IPS-18a (cell line): ENCODE results near the gene AVL9.

Experiments used
- H3K27ac ChIP-seq: one replicate; pipeline ENCODE4 v1.5.1; 2013; ENCODE audit warnings: low read length
- H3K27me3 ChIP-seq: one replicate; pipeline ENCODE4 v1.6.1; 2013; ENCODE audit warnings: mild to moderate bottlenecking, low read length; ENCODE audit not compliant: control insufficient read depth, insufficient read depth
- H3K36me3 ChIP-seq: one replicate; pipeline ENCODE4 v1.6.1; 2013; ENCODE audit warnings: low read depth, low read length; ENCODE audit not compliant: control insufficient read depth
- H3K4me1 ChIP-seq: one replicate; pipeline ENCODE4 v1.6.1; 2013; ENCODE audit warnings: low read depth, low read length; ENCODE audit not compliant: control insufficient read depth
- H3K4me3 ChIP-seq: one replicate; pipeline ENCODE4 v1.5.1; 2013; ENCODE audit warnings: low read length
- H3K9ac ChIP-seq: one replicate; pipeline ENCODE4 v1.6.1; 2013; ENCODE audit warnings: mild to moderate bottlenecking, low read length, moderate library complexity
- H3K9me3 ChIP-seq: one replicate; pipeline ENCODE4 v1.6.1; 2013; ENCODE audit warnings: low read depth, low read length; ENCODE audit not compliant: control insufficient read depth

AVL9 gene

DNA sequence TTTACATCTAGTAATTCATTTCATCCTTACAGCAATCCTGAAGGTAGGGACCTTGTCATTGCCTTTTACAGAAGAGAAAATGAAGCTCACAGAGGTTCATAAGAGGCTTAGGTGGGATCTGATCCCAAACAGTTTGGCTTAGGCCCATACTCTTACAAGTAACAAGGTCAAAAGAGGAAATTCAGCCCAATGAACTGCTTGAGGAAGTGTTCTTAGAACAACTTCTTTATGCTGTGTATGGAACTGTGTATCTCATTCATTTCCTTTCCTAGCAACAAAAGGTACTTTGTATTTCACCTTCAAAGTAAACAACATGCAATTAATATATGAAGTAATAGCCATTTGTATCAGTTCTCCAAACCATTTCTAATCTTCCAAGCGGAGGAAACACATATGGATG is 79.3 kb downstream of the AVL9 start:
- no peak overlapping the region for H3K27ac ChIP-seq
- no peaks in the 10 kb centered on the region for H3K9me3 ChIP-seq
- no peaks in the 10 kb centered on the region for H3K27me3 ChIP-seq
- no peak overlapping the region for H3K9ac ChIP-seq
- peaks cover 57% of the 10 kb centered on the region for H3K36me3 ChIP-seq
- no peaks in the 10 kb centered on the region for H3K4me1 ChIP-seq
- H3K4me3 ChIP-seq = no peak overlapping the region

DNA sequence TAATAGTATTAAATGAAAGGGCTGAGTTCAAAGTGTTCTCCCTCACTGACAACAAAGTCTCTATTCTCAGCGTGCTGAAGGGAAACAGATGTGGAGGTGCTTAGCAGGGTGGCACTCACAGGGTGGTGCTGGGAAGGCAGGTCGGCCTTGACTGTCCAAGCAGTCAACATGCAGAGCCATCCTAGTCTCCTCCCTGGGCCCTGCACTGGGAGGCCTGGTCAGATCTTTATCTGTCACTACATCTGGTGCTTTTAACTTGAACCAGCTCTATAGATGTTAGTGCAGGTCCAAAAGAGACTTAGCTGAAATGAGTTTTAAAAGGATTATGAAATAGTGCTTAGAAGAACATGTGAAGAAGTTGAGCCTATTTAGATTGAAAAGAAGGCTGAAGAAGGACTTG is 82.1 kb downstream of the AVL9 start:
- Histone ChIP-seq H3K4me3 (no peak overlapping the region), H3K36me3 (peaks cover 77% of the 10 kb centered on the region), H3K9me3 (no peaks in the 10 kb centered on the region), H3K27ac (no peak overlapping the region), H3K27me3 (no peaks in the 10 kb centered on the region), H3K9ac (no peak overlapping the region), H3K4me1 (no peaks in the 10 kb centered on the region)

DNA sequence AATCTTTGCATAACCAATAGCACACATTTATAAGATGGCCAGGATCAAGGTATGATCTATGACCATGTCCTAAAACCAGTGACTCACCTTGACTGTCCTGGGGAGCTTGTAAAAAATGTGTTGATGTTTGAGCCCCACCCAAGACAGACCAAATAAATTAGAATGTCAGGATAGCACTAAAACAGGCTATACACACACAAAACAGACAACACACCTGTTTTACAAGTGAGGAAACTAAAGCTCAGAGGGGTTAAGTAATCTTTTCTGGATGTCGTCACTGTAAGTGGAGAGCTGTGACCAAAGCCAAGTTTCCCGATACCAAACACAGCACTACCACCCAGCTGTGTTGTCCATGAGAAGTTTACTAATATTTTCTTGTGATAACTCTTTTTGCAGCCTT is 84.5 kb downstream of the AVL9 start:
- no peak overlapping the region for H3K27ac ChIP-seq
- no peaks in the 10 kb centered on the region for H3K4me1 ChIP-seq
- peaks cover 75% of the 10 kb centered on the region for H3K36me3 ChIP-seq
- no peak overlapping the region for H3K9ac ChIP-seq
- no peaks in the 10 kb centered on the region for H3K9me3 ChIP-seq
- H3K4me3 ChIP-seq = no peak overlapping the region
- no peaks in the 10 kb centered on the region for H3K27me3 ChIP-seq

DNA sequence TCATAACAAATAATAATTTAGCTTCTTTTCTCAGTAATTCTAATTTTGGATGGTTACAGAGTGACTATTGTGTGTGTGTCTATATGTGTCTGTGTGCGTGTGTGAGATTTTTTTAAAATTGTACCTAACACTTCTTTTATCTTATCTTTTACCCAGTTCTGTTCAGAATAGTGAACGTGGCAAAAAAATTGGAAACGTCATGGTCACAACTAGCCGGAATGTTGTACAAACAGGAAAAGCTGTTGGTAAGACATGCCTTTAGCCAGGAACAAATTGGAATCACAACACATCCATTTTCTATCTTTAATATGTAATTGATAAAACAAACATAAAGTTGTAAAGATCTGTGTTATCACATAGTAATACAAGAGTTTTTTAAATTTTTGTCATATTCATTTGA is 85.4 kb downstream of the AVL9 start:
- H3K4me1 ChIP-seq = no peaks in the 10 kb centered on the region
- H3K4me3 ChIP-seq = no peak overlapping the region
- H3K27me3 ChIP-seq = no peaks in the 10 kb centered on the region
- peaks cover 77% of the 10 kb centered on the region for H3K36me3 ChIP-seq
- H3K9me3 ChIP-seq = no peaks in the 10 kb centered on the region
- no peak overlapping the region for H3K27ac ChIP-seq
- no peak overlapping the region for H3K9ac ChIP-seq

DNA sequence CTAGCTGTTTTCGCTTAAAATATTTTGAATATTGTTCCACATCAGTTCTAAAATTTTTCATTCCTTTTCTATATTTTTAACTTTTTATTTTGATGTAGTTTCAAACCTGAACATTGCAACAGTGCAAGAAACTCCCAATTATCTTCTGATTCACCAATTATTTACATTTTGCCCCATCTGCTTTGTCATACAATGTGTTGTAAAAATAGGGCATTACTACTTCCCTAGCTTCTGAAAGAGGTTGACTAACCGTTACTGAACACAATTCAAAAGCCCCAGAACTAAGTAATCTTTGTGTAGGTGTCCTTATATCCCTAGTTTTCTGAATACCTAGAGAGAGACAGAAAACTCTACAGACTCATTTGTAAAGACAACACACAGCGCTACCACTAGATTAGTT is 86.7 kb downstream of the AVL9 start:
- Histone ChIP-seq H3K4me3 (no peak overlapping the region), H3K9ac (no peak overlapping the region), H3K27ac (no peak overlapping the region), H3K36me3 (peaks cover 68% of the 10 kb centered on the region), H3K4me1 (peaks cover 7% of the 10 kb centered on the region), H3K9me3 (no peaks in the 10 kb centered on the region), H3K27me3 (no peaks in the 10 kb centered on the region)

DNA sequence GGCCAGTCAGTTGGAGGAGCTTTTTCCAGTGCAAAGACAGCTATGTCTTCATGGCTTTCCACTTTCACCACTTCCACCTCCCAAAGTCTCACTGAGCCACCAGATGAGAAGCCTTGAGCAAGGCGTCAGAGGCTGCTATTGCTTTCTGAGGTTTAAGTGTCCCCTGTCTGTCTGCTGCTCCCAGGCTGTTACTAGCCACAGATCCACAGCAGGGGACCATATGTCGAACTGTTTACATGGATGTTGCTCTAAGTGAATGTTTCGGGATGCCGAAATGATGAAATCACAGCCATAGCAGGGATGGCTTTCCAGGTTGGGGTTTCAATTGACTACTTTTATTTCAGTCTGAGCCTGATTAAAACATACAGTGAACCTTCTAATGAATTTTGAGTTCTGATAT is 88.5 kb downstream of the AVL9 start:
- Histone ChIP-seq H3K9me3 (no peaks in the 10 kb centered on the region), H3K9ac (no peak overlapping the region), H3K27ac (no peak overlapping the region), H3K27me3 (no peaks in the 10 kb centered on the region), H3K4me3 (no peak overlapping the region), H3K4me1 (peaks cover 14% of the 10 kb centered on the region), H3K36me3 (peaks cover 56% of the 10 kb centered on the region)

DNA sequence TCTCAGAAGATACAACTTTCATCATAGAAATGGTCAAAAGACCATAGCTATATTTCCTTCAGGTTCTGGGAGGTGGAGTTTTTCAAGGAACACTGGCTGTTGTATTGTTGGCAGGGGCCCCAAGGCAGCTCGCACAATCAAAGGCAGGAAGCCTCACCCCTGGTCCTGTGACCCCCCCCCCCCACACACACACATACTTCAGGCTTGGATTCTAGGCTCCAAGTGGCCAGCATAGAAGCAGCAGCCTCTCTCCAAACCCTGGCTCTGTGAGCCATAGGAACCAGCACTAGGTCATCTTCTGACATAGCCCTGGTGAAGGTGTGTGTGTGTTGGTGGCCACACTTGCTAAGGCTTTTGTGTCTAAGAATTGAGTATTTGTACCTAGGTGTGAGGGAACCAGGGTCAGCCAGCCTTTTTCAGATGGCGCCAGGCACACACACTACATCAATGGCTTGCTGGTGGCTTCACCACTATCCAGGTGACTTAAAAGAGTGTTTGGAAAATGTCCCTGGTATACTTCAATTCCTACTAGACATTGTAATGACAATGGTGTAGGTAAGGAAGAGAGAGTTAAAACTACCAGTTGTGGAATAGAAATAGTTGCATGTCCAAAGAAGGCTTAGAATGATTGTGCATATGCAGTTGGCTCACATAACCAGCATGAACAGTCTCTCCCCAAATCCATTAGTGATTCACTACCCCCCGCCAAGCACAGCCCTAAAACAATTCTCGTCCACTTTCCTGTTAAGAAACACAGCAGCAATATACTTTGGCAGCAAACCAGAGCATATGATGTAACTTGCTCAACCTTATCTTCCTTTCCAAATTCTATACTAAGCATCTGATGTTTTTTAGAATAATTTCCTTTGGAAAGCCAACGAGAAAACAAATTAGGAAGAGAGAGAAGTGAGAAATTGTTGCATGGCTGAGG is 91.3 kb downstream of the AVL9 start:
- Histone ChIP-seq H3K9me3 (no peaks in the 10 kb centered on the region), H3K9ac (no peak overlapping the region), H3K36me3 (peaks cover 37% of the 10 kb centered on the region), H3K4me1 (peaks cover 14% of the 10 kb centered on the region), H3K27me3 (no peaks in the 10 kb centered on the region), H3K27ac (no peak overlapping the region), H3K4me3 (no peak overlapping the region)

DNA sequence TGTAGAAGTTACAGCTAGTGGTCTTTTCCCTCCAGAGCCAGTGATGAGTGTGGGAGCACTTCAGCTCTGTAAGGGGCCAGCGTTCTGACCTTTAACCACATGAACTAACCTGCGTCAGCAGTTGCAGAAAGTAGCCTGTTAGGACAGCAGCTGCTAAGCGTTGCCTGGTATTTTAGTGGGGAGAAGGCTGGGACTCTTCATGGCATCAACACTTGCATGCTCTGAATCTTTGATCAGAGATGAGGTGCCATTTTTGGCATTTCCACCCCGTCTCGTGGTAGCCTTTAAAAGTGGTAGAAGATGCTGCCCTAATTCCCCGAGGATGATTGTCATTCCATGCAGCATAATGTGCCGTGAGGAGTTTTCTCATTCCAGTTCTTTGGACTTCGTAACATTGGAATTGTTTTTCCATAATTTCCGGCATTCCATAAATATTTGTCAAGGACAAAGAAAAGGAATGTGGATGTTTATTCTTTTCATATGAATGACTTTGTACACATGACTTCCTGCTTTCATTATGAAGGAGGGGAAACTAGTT is 92.2 kb downstream of the AVL9 start:
- peak overlapping the region; percentile 4 for H3K27ac ChIP-seq
- H3K9ac ChIP-seq = no peak overlapping the region
- no peaks in the 10 kb centered on the region for H3K9me3 ChIP-seq
- H3K4me1 ChIP-seq = peaks cover 14% of the 10 kb centered on the region
- H3K36me3 ChIP-seq = peaks cover 29% of the 10 kb centered on the region
- no peak overlapping the region for H3K4me3 ChIP-seq
- no peaks in the 10 kb centered on the region for H3K27me3 ChIP-seq

DNA sequence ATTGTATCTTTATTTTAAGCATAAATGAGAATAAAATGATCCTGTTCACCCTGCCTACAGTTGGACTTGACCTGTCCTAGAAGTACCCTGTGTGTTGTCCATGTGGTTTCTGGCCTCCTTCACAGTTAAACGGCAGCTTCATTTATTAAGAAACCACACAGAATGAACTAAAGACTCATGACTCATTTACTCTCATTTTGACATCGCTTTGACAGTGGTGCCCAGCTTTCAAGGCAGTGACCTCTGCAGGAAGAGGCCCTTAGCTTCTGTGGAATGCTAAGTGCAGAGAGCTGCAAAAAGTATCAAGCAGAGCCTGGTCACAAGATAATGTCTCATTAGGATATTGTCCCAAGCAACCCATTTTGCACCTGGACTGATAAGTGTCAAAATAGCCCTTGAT is 93.4 kb downstream of the AVL9 start:
- no peak overlapping the region for H3K9ac ChIP-seq
- H3K27ac ChIP-seq = no peak overlapping the region
- H3K4me3 ChIP-seq = no peak overlapping the region
- peaks cover 20% of the 10 kb centered on the region for H3K36me3 ChIP-seq
- H3K9me3 ChIP-seq = no peaks in the 10 kb centered on the region
- H3K4me1 ChIP-seq = peaks cover 14% of the 10 kb centered on the region
- H3K27me3 ChIP-seq = no peaks in the 10 kb centered on the region

DNA sequence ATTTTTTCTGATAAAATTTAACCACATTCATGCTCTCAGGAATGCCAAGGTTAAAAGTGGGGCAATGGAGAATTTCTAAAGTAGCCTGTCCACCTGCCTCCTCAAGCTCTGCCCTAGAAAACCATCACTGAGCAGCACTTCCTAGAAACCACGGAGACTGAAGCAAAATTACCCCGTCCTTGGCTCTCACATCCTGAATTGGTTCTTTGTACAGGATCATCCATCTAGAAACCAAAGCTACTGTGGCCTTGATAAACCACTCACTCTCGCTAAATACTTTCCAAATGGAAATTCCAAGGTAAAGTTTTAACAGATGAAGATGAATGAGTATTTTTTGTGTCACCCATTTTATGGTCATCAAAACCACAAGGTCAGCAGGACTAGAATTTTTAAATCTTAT is 96.6 kb downstream of the AVL9 start:
- H3K27me3 ChIP-seq = no peaks in the 10 kb centered on the region
- peaks cover 6% of the 10 kb centered on the region for H3K4me1 ChIP-seq
- H3K27ac ChIP-seq = no peak overlapping the region
- no peaks in the 10 kb centered on the region for H3K36me3 ChIP-seq
- no peaks in the 10 kb centered on the region for H3K9me3 ChIP-seq
- no peak overlapping the region for H3K9ac ChIP-seq
- H3K4me3 ChIP-seq = no peak overlapping the region

DNA sequence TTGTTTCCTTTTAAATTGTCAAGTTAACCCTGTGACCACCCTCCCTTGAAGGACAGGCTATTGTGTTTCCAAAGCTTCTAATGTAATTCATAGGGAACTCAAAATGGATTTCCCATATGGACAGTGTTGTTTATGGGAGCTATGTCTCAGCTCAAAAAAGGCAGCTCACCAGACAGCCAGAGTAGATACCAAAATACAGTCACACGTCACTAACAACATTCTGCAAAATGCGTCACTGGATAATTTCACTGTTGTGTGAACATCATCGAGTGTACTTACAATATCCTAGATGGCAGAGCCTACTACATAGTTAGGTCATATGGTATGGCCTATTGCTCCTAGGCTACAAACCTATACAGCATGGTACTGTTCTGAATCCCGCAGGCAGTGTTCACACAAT is 97.4 kb downstream of the AVL9 start:
- Histone ChIP-seq H3K36me3 (no peaks in the 10 kb centered on the region), H3K27me3 (no peaks in the 10 kb centered on the region), H3K4me3 (no peak overlapping the region), H3K9me3 (no peaks in the 10 kb centered on the region), H3K4me1 (peaks cover under 1% of the 10 kb centered on the region), H3K9ac (no peak overlapping the region), H3K27ac (no peak overlapping the region)

DNA sequence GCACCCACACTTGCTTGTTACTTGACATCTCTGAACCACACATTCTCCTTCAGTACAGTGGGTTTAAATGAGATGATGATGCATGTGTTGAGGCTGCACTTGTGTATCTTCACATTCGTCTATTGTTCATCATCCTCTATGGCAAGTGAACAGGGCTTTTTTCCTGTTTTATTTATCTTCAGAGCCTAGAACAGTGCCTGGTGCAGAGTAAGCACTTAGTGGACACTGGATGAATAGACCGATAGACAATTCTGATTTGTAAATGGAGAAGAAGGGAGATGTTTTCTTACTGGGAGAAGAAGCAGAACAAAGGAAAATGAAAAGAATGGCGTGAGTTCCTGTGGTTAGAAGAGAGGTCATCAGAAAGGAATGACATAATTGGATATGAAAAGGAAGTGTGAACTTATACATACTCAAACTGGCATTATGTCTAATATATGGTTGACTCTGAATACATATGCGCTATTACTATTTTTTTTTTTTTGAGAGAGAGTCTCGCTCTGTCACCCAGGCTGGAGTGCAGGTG is 99.7 kb downstream of the AVL9 start:
- Histone ChIP-seq H3K4me3 (no peak overlapping the region), H3K9ac (no peak overlapping the region), H3K36me3 (no peaks in the 10 kb centered on the region), H3K4me1 (no peaks in the 10 kb centered on the region), H3K27ac (no peak overlapping the region), H3K27me3 (no peaks in the 10 kb centered on the region), H3K9me3 (no peaks in the 10 kb centered on the region)
